HCEC 1CT (cell line): ENCODE results near the gene C5orf46.

Source experiments
- DNase-seq: peaks from one replicate; pipeline ENCODE4 v3.0.0-alpha.2; 2017

The C5orf46 gene

GRCh38 chr5:147856801-147857200 is 49.5 kb downstream of the C5orf46 start:
- DNase-seq = no peak

- no peak for DNase-seq
Measured at GRCh38 chr5:147855774-147856069, 50.6 kb downstream of the C5orf46 start.

- no peak for DNase-seq
Measured at GRCh38 chr5:147854894-147855773, 51.2 kb downstream of the C5orf46 start.

GRCh38 chr5:147854331-147854730 is 52.0 kb downstream of the C5orf46 start:
- DNase-seq = no peak

- DNase-seq = no peak
Measured at GRCh38 chr5:147853372-147853987, 52.9 kb downstream of the C5orf46 start.

GRCh38 chr5:147852365-147852764 is 54.0 kb downstream of the C5orf46 start:
- no peak for DNase-seq

GRCh38 chr5:147851578-147851977 is 54.8 kb downstream of the C5orf46 start:
- no peak for DNase-seq

- DNase-seq = no peak
Measured at GRCh38 chr5:147849226-147849625, 57.1 kb downstream of the C5orf46 start.

- no peak for DNase-seq
Measured at GRCh38 chr5:147845618-147846017, 60.7 kb downstream of the C5orf46 start.

- no peak for DNase-seq
Measured at GRCh38 chr5:147844846-147845245, 61.5 kb downstream of the C5orf46 start.

GRCh38 chr5:147842869-147843268 is 63.5 kb downstream of the C5orf46 start:
- no peak for DNase-seq
